Activated CD8-positive, alpha-beta memory T cell treated with anti-CD3 and anti-CD28 coated beads for 48 hours (primary cell): Measurements from ENCODE around the gene CROCC.
A peak's percentile ranks its signal among the peaks of the same experiment; 100 is the strongest.
"Not testable (repeated sequence)": the region's sequence is repeated elsewhere in the genome, so short reads cannot be mapped to it uniquely, and the experiment has no call there.

Source experiments
- DNase-seq, 3 experiments: peaks; one replicate each; pipeline ENCODE4 v3.0.0-alpha.2; 2020; ENCODE audit warnings: low read depth in 2 of 3, low spot score in 2 of 3

Gene CROCC

GRCh38 chr1:16896316-16897055, 25.2 kb upstream of the CROCC start:
- DNase-seq = peak in 2 of 3 experiments; percentile 63 to 68

GRCh38 chr1:16897653-16898052, 24.1 kb upstream of the CROCC start:
- DNase-seq = not testable (repeated sequence)

- DNase-seq = not testable (repeated sequence)
Measured at GRCh38 chr1:16898298-16898697, 23.4 kb upstream of the CROCC start.

GRCh38 chr1:16899020-16899419, 22.7 kb upstream of the CROCC start:
- DNase-seq = not testable (repeated sequence)

GRCh38 chr1:16900751-16901150, 21.0 kb upstream of the CROCC start:
- no peak for DNase-seq

GRCh38 chr1:16901371-16901770, 20.4 kb upstream of the CROCC start:
- not testable (repeated sequence) for DNase-seq

GRCh38 chr1:16903054-16903453, 18.7 kb upstream of the CROCC start:
- no peak for DNase-seq

- no peak for DNase-seq
Measured at GRCh38 chr1:16903458-16903796, 18.3 kb upstream of the CROCC start.

GRCh38 chr1:16904560-16905109, 17.1 kb upstream of the CROCC start:
- DNase-seq = peak; percentile 96 to 99 (median 96)

- no peak for DNase-seq
Measured at GRCh38 chr1:16905110-16905867, 16.4 kb upstream of the CROCC start.

- DNase-seq = no peak
Measured at GRCh38 chr1:16905868-16906702, 15.6 kb upstream of the CROCC start.

GRCh38 chr1:16906873-16907272, 14.9 kb upstream of the CROCC start:
- no peak for DNase-seq

GRCh38 chr1:16907870-16908758, 13.6 kb upstream of the CROCC start:
- no peak for DNase-seq

GRCh38 chr1:16911851-16912721, 9.6 kb upstream of the CROCC start:
- not testable (repeated sequence) for DNase-seq

- DNase-seq = not testable (repeated sequence)
Measured at GRCh38 chr1:16912742-16913141, 9.0 kb upstream of the CROCC start.

GRCh38 chr1:16913181-16913832, 8.4 kb upstream of the CROCC start:
- no peak for DNase-seq

GRCh38 chr1:16913833-16914662, 7.7 kb upstream of the CROCC start:
- DNase-seq = peak; percentile 84 to 96 (median 95)
